Left lobe of liver (tissue), 2 donors: ENCODE data around the gene RELL1. TPM values are rescaled to one million over a fixed set of nuclear protein-coding genes. Genes with fewer than 3 reads are reported as not detected.
A peak's percentile ranks its signal among the peaks of the same experiment; 100 is the strongest.

Source experiments
- ATAC-seq: fragments of 200-7000 bp; cut with Tn5 transposase; one replicate; pipeline ENCODE4 v1.9.1; 2020; ENCODE audit warnings: mild to moderate bottlenecking, moderate library complexity
- DNase-seq: peaks from one replicate; pipeline ENCODE4 v3.0.0-alpha.2; 2020; ENCODE audit warnings: low spot score
- total RNA-seq: library from RNA; stranded (reverse); gene quantifications from one replicate; pipeline ENCODE4 v1.2.1, GENCODE V29; 2021
- donor health status: DM: no; HTN: no; CAD: no; lungs with moderate emphysema.
- donor health status: DM: no; HTN: yes; CAD: no.

The RELL1 gene
- total RNA-seq: 3.9 TPM

- ATAC-seq (peak; percentile 88), DNase-seq (peak; percentile 100)
Measured at GRCh38 chr4:37686373-37687193, at the start of gene RELL1. RELL1 (minus strand) TSS chr4:37686376; CDS start chr4:37686287, 89 bp downstream.

GRCh38 chr4:37735578-37735977 lies 49.4 kb upstream of the RELL1 start:
- no peak for ATAC-seq
- no peak for DNase-seq

- ATAC-seq (no peak), DNase-seq (no peak)
Measured at GRCh38 chr4:37734989-37735388, 48.8 kb upstream of the RELL1 start.

GRCh38 chr4:37733240-37733867 lies 47.2 kb upstream of the RELL1 start:
- ATAC-seq (peak; percentile 94), DNase-seq (peak; percentile 58)

- ATAC-seq (no peak), DNase-seq (no peak)
Measured at GRCh38 chr4:37732526-37733186, 46.5 kb upstream of the RELL1 start.

GRCh38 chr4:37729649-37730004 lies 43.5 kb upstream of the RELL1 start:
- no peak for ATAC-seq
- DNase-seq: no peak

GRCh38 chr4:37728064-37728463 lies 41.9 kb upstream of the RELL1 start:
- no peak for ATAC-seq
- DNase-seq: no peak

- ATAC-seq (no peak), DNase-seq (no peak)
Measured at GRCh38 chr4:37727635-37728034, 41.5 kb upstream of the RELL1 start.

GRCh38 chr4:37726666-37727065 lies 40.5 kb upstream of the RELL1 start:
- DNase-seq: no peak
- no peak for ATAC-seq

GRCh38 chr4:37725718-37726117 lies 39.5 kb upstream of the RELL1 start:
- no peak for DNase-seq
- ATAC-seq: no peak

- DNase-seq (no peak), ATAC-seq (no peak)
Measured at GRCh38 chr4:37723067-37723466, 36.9 kb upstream of the RELL1 start.

- ATAC-seq: no peak
- no peak for DNase-seq
Measured at GRCh38 chr4:37721995-37722638, 35.9 kb upstream of the RELL1 start.

- ATAC-seq: no peak
Measured at GRCh38 chr4:37719021-37719420, 32.8 kb upstream of the RELL1 start.

GRCh38 chr4:37717576-37717975 lies 31.4 kb upstream of the RELL1 start:
- DNase-seq (no peak), ATAC-seq (no peak)

More at GRCh38 chr4:37719021-37719420, 32.8 kb upstream of the RELL1 start:
- DNase-seq: no peak

GRCh38 chr4:37715889-37716402 lies 29.8 kb upstream of the RELL1 start:
- no peak for DNase-seq
- ATAC-seq: no peak

GRCh38 chr4:37710491-37710890 lies 24.3 kb upstream of the RELL1 start:
- DNase-seq (no peak), ATAC-seq (no peak)

GRCh38 chr4:37706032-37706431 lies 19.9 kb upstream of the RELL1 start:
- DNase-seq (no peak), ATAC-seq (no peak)

GRCh38 chr4:37705571-37705970 lies 19.4 kb upstream of the RELL1 start:
- DNase-seq (no peak), ATAC-seq (no peak)

GRCh38 chr4:37699868-37700481 lies 13.8 kb upstream of the RELL1 start:
- ATAC-seq: no peak
- no peak for DNase-seq

- DNase-seq: no peak
- ATAC-seq: no peak
Measured at GRCh38 chr4:37697566-37697965, 11.4 kb upstream of the RELL1 start.
